Fibroblast of mammary gland (primary cell): ENCODE data around the gene BPGM.

ENCODE experiments used
- DNase-seq: peaks from one replicate; pipeline ENCODE4 v3.0.0-alpha.2; 2010; ENCODE audit warnings: low read depth
- H3K4me3 ChIP-seq: 2 replicates; pipeline ENCODE4 v1.5.1; 2011; ENCODE audit warnings: low read depth, mild to moderate bottlenecking, low read length, moderate library complexity; ENCODE audit not compliant: control insufficient read depth
- CTCF ChIP-seq: conservative IDR thresholded peaks from 2 replicates; pipeline ENCODE4 v1.5.1; 2011; ENCODE audit warnings: low read depth, low read length, inconsistent platforms; ENCODE audit not compliant: control insufficient read depth, insufficient read depth

Gene BPGM

GRCh38 chr7:134699021-134699818 is 52.6 kb downstream of the BPGM start:
- no peak for TF ChIP-seq CTCF
- no peak overlapping the region for H3K4me3 ChIP-seq
- no peak for DNase-seq

- no peak for DNase-seq
- no peak overlapping the region for H3K4me3 ChIP-seq
Observed at GRCh38 chr7:134699899-134700298, 53.2 kb downstream of the BPGM start.

GRCh38 chr7:134701272-134701671 is 54.6 kb downstream of the BPGM start:
- no peak overlapping the region for H3K4me3 ChIP-seq
- peak; percentile 55 for TF ChIP-seq CTCF
- DNase-seq, result peak; percentile 63

More at GRCh38 chr7:134699899-134700298, 53.2 kb downstream of the BPGM start:
- TF ChIP-seq CTCF, result no peak

- no peak for TF ChIP-seq CTCF
- no peak overlapping the region for H3K4me3 ChIP-seq
- DNase-seq, result no peak
Observed at GRCh38 chr7:134702366-134703240, 56.0 kb downstream of the BPGM start.

- no peak for DNase-seq
- H3K4me3 ChIP-seq, result no peak overlapping the region
- no peak for TF ChIP-seq CTCF
Observed at GRCh38 chr7:134703241-134703594, 56.6 kb downstream of the BPGM start.

- TF ChIP-seq CTCF, result no peak
- H3K4me3 ChIP-seq, result no peak overlapping the region
- DNase-seq, result peak; percentile 88
Observed at GRCh38 chr7:134703782-134704181, 57.1 kb downstream of the BPGM start.
